SJCRH30 (cell line): Measurements from ENCODE around the gene TAB2. TPM values are rescaled to one million over a fixed set of nuclear protein-coding genes. Genes with fewer than 3 reads are reported as not detected.
A peak's percentile ranks its signal among the peaks of the same experiment; 100 is the strongest.
"Not testable (repeated sequence)": the region's sequence is repeated elsewhere in the genome, so short reads cannot be mapped to it uniquely, and the experiment has no call there.

Experiments
- DNase-seq, 2 experiments: peaks; one replicate each; pipeline ENCODE4 v3.0.0-alpha.2; 2015 to 2020
- H3K27ac ChIP-seq: fragments of 250-450 bp; sonication (Bioruptor Pico); 2 replicates; pipeline ENCODE4 v1.5.1; 2020; ENCODE audit warnings: mild to moderate bottlenecking, moderate library complexity
- H3K27me3 ChIP-seq: fragments of 250-450 bp; sonication (Bioruptor Pico); 2 replicates; pipeline ENCODE4 v1.5.1; 2020; ENCODE audit warnings: mild to moderate bottlenecking, moderate library complexity
- H3K36me3 ChIP-seq: fragments of 250-450 bp; sonication (Bioruptor Pico); 2 replicates; pipeline ENCODE4 v1.5.1; 2020; ENCODE audit warnings: mild to moderate bottlenecking, moderate library complexity
- H3K4me1 ChIP-seq: fragments of 250-450 bp; sonication (Bioruptor Pico); 2 replicates; pipeline ENCODE4 v1.5.1; 2020; ENCODE audit warnings: mild to moderate bottlenecking, moderate library complexity
- H3K4me3 ChIP-seq: fragments of 250-450 bp; sonication (Bioruptor Pico); 2 replicates; pipeline ENCODE4 v1.5.1; 2020; ENCODE audit warnings: mild to moderate bottlenecking, moderate library complexity
- H3K9me3 ChIP-seq: fragments of 250-450 bp; sonication (Bioruptor Pico); replicated peaks from 2 replicates; pipeline ENCODE4 v1.5.1; 2020; ENCODE audit warnings: mild to moderate bottlenecking, moderate library complexity
- total RNA-seq: library from RNA; depleted of rRNA; stranded (reverse); fragments of >200 nt; shearing (Covaris generic); gene quantifications from 2 replicates; pipeline ENCODE4 v1.2.3, GENCODE V29; 2014

Gene TAB2
- total RNA-seq, 1 experiment from 2014 or later: 37.6 TPM

GRCh38 chr6:149451376-149452036 is 134.0 kb downstream of the TAB2 start:
- peaks cover 6% of the 10 kb centered on the region for H3K4me1 ChIP-seq
- H3K4me3 ChIP-seq: no peak overlapping the region
- no peaks in the 10 kb centered on the region for H3K9me3 ChIP-seq
- no peak for DNase-seq
- H3K36me3 ChIP-seq: no peaks in the 10 kb centered on the region
- no peak overlapping the region for H3K27ac ChIP-seq
- no peaks in the 10 kb centered on the region for H3K27me3 ChIP-seq

- no peak for DNase-seq
- no peaks in the 10 kb centered on the region for H3K9me3 ChIP-seq
- H3K27ac ChIP-seq: no peak overlapping the region
- no peaks in the 10 kb centered on the region for H3K27me3 ChIP-seq
- peaks cover 6% of the 10 kb centered on the region for H3K4me1 ChIP-seq
- H3K36me3 ChIP-seq: no peaks in the 10 kb centered on the region
- H3K4me3 ChIP-seq: no peak overlapping the region
Measured at GRCh38 chr6:149452037-149452939, 134.8 kb downstream of the TAB2 start.

- Histone ChIP-seq H3K27me3 (no peaks in the 10 kb centered on the region), H3K36me3 (no peaks in the 10 kb centered on the region), H3K27ac (no peak overlapping the region; the same call in 1 of the 2 replicates), H3K9me3 (no peaks in the 10 kb centered on the region), H3K4me3 (peak overlapping the region; percentile 44), H3K4me1 (peaks cover 6% of the 10 kb centered on the region)
- DNase-seq: no peak
Measured at GRCh38 chr6:149453597-149454345, 136.3 kb downstream of the TAB2 start.

GRCh38 chr6:149454346-149454848 is 136.9 kb downstream of the TAB2 start:
- Histone ChIP-seq H3K27ac (no peak overlapping the region; the same call in 1 of the 2 replicates), H3K27me3 (no peaks in the 10 kb centered on the region), H3K4me3 (peak overlapping the region; percentile 44), H3K4me1 (peaks cover 6% of the 10 kb centered on the region), H3K36me3 (no peaks in the 10 kb centered on the region), H3K9me3 (no peaks in the 10 kb centered on the region)
- peak; percentile 66 to 71 for DNase-seq

GRCh38 chr6:149455031-149455732 is 137.7 kb downstream of the TAB2 start:
- Histone ChIP-seq H3K4me1 (peaks cover 6% of the 10 kb centered on the region), H3K27me3 (no peaks in the 10 kb centered on the region), H3K27ac (no peak overlapping the region), H3K4me3 (no peak overlapping the region), H3K9me3 (no peaks in the 10 kb centered on the region), H3K36me3 (no peaks in the 10 kb centered on the region)
- no peak for DNase-seq

- H3K4me3 ChIP-seq: no peak overlapping the region
Measured at GRCh38 chr6:149456311-149457021, 139.0 kb downstream of the TAB2 start.

GRCh38 chr6:149457316-149457884 is 139.9 kb downstream of the TAB2 start:
- Histone ChIP-seq H3K4me1 (peaks cover 6% of the 10 kb centered on the region), H3K4me3 (no peak overlapping the region), H3K27ac (no peak overlapping the region), H3K36me3 (no peaks in the 10 kb centered on the region), H3K9me3 (no peaks in the 10 kb centered on the region), H3K27me3 (no peaks in the 10 kb centered on the region)
- DNase-seq: no peak

More at GRCh38 chr6:149456311-149457021, 139.0 kb downstream of the TAB2 start:
- Histone ChIP-seq H3K4me1 (peaks cover 6% of the 10 kb centered on the region), H3K27me3 (no peaks in the 10 kb centered on the region), H3K27ac (no peak overlapping the region), H3K36me3 (no peaks in the 10 kb centered on the region), H3K9me3 (no peaks in the 10 kb centered on the region)
- DNase-seq: no peak

- Histone ChIP-seq H3K9me3 (no peaks in the 10 kb centered on the region), H3K4me1 (peaks cover 6% of the 10 kb centered on the region), H3K4me3 (no peak overlapping the region), H3K27ac (no peak overlapping the region), H3K27me3 (no peaks in the 10 kb centered on the region), H3K36me3 (no peaks in the 10 kb centered on the region)
- no peak for DNase-seq
Measured at GRCh38 chr6:149458196-149458595, 140.7 kb downstream of the TAB2 start.

- Histone ChIP-seq H3K36me3 (no peaks in the 10 kb centered on the region), H3K27ac (no peak overlapping the region), H3K4me3 (no peak overlapping the region), H3K4me1 (peaks cover 3% of the 10 kb centered on the region), H3K27me3 (no peaks in the 10 kb centered on the region), H3K9me3 (no peaks in the 10 kb centered on the region)
- no peak for DNase-seq
Measured at GRCh38 chr6:149458806-149459205, 141.3 kb downstream of the TAB2 start.

- no peak overlapping the region for H3K27ac ChIP-seq
- no peaks in the 10 kb centered on the region for H3K9me3 ChIP-seq
- H3K27me3 ChIP-seq: no peaks in the 10 kb centered on the region
- no peak for DNase-seq
- H3K4me1 ChIP-seq: no peaks in the 10 kb centered on the region; the same call in 1 of the 2 replicates
- H3K4me3 ChIP-seq: no peak overlapping the region
- no peaks in the 10 kb centered on the region for H3K36me3 ChIP-seq
Measured at GRCh38 chr6:149459761-149460160, 142.2 kb downstream of the TAB2 start.

GRCh38 chr6:149460249-149460648 is 142.7 kb downstream of the TAB2 start:
- not testable (repeated sequence) for H3K27ac ChIP-seq, H3K27me3 ChIP-seq, H3K36me3 ChIP-seq, H3K9me3 ChIP-seq, DNase-seq, H3K4me1 ChIP-seq, H3K4me3 ChIP-seq
